HEK293T (cell line): ENCODE measurements around the gene HMCN2.

Experiments
- CTCF ChIA-PET: fragments of 350-600 bp; formaldehyde crosslinking; extraction: SDS; loops from one replicate; lab custom pipeline; 2021; ENCODE audit warnings: antibody characterized with exemption, inconsistent platforms; lab: Yijun Ruan, JAX
- POLR2A ChIA-PET: fragments of 350-600 bp; formaldehyde crosslinking; extraction: SDS; loops from one replicate; lab custom pipeline; 2020; ENCODE audit warnings: antibody characterized with exemption, inconsistent platforms; lab: Yijun Ruan, JAX
- DNase-seq: peaks from one replicate; pipeline ENCODE4 v3.0.0; 2012; ENCODE audit warnings: mixed read lengths; ENCODE audit errors: extremely low spot score
- ARNT ChIP-seq: fragments of 450-650 bp; IDR thresholded peaks from 2 replicates; pipeline ENCODE4 v1.6.1; 2017; ENCODE audit warnings: mild to moderate bottlenecking
- BHLHE40 ChIP-seq: fragments of 450-650 bp; IDR thresholded peaks from 2 replicates; pipeline ENCODE4 v1.6.1; 2016; ENCODE audit warnings: mild to moderate bottlenecking, moderate library complexity, borderline replicate concordance
- CTBP1 ChIP-seq: fragments of 450-650 bp; IDR thresholded peaks from 2 replicates; pipeline ENCODE4 v1.6.1; 2016; ENCODE audit warnings: borderline replicate concordance
- ELF4 ChIP-seq: fragments of 450-650 bp; IDR thresholded peaks from 2 replicates; pipeline ENCODE4 v1.6.1; 2017; ENCODE audit warnings: antibody characterized with exemption
- FOXA1 ChIP-seq: fragments of 450-650 bp; IDR thresholded peaks from 2 replicates; pipeline ENCODE4 v1.6.1; 2016; ENCODE audit warnings: mild to moderate bottlenecking
- FOXK2 ChIP-seq: fragments of 450-650 bp; IDR thresholded peaks from 2 replicates; pipeline ENCODE4 v1.6.1; 2016; ENCODE audit warnings: mild to moderate bottlenecking
- FOXM1 ChIP-seq: fragments of 450-650 bp; IDR thresholded peaks from 2 replicates; pipeline ENCODE4 v1.6.1; 2017; ENCODE audit warnings: mild to moderate bottlenecking, borderline replicate concordance
- HDGF ChIP-seq: fragments of 450-650 bp; IDR thresholded peaks from 2 replicates; pipeline ENCODE4 v1.6.1; 2017; ENCODE audit warnings: antibody characterized with exemption, borderline replicate concordance
- L3MBTL2 ChIP-seq: fragments of 450-650 bp; conservative IDR thresholded peaks from 2 replicates; pipeline ENCODE4 v1.6.1; 2016; ENCODE audit warnings: mild to moderate bottlenecking
- LEF1 ChIP-seq: fragments of 450-650 bp; IDR thresholded peaks from 2 replicates; pipeline ENCODE4 v1.6.1; 2017; ENCODE audit warnings: mild to moderate bottlenecking, borderline replicate concordance
- NFRKB ChIP-seq: fragments of 450-650 bp; IDR thresholded peaks from 2 replicates; pipeline ENCODE4 v1.6.1; 2016; ENCODE audit warnings: mild to moderate bottlenecking, moderate library complexity
- PKNOX1 ChIP-seq: fragments of 450-650 bp; IDR thresholded peaks from 2 replicates; pipeline ENCODE4 v1.6.1; 2016
- SP1 ChIP-seq: fragments of 450-650 bp; IDR thresholded peaks from 2 replicates; pipeline ENCODE4 v1.6.1; 2017
- SUZ12 ChIP-seq: fragments of 450-650 bp; IDR thresholded peaks from 2 replicates; pipeline ENCODE4 v1.6.1; 2016; ENCODE audit warnings: mild to moderate bottlenecking
- TARDBP ChIP-seq: fragments of 450-650 bp; IDR thresholded peaks from 2 replicates; pipeline ENCODE4 v1.6.1; 2016
- ZNF384 ChIP-seq: fragments of 450-650 bp; IDR thresholded peaks from 2 replicates; pipeline ENCODE4 v1.6.1; 2016

HMCN2 gene

GRCh38 chr9:130458804-130459067 lies 193.2 kb downstream of the HMCN2 start:
- TF ChIP-seq SP1: no peak
- no peak for TF ChIP-seq FOXA1
- POLR2A ChIA-PET: no interaction called here
- CTCF ChIA-PET: interaction anchor here (1.1 kb wide), 1 partner anchor 248 kb away, joined by 3 read pairs; no protein-coding TSS in a partner anchor
- DNase-seq: no peak

- TF ChIP-seq TARDBP (no peak), NFRKB (no peak), BHLHE40 (no peak), SUZ12 (no peak), PKNOX1 (no peak)
- ChIA-PET CTCF (interaction anchor here (1.1 kb wide), 1 partner anchor 248 kb away, joined by 3 read pairs; no protein-coding TSS in a partner anchor), POLR2A (no interaction called here)
- no peak for DNase-seq
These were observed 193.6 kb downstream of the HMCN2 start for GRCh38 chr9:130459151-130459550.

GRCh38 chr9:130459941-130460669 lies 194.5 kb downstream of the HMCN2 start:
- CTCF ChIA-PET: interaction anchor here (0.6 to 1.2 kb wide), 8 partner anchors 14 to 246 kb away, joined by 3 to 15 read pairs (median 3); no protein-coding TSS in a partner anchor
- POLR2A ChIA-PET: interaction anchor here (1.0 to 1.4 kb wide), 2 partner anchors 12 to 233 kb away, joined by 4 to 5 read pairs; partner anchors contain the start of gene EXOSC2
- no peak for DNase-seq
- TF ChIP-seq ELF4 (no peak), HDGF (no peak), FOXA1 (no peak), SP1 (no peak), ZNF384 (no peak)

- peak; percentile 76 for DNase-seq
- ChIA-PET POLR2A (interaction anchor here (0.7 to 1.4 kb wide), 3 partner anchors 13 to 232 kb away, joined by 3 to 5 read pairs (median 4); partner anchors contain the start of gene EXOSC2), CTCF (interaction anchor here (0.7 to 1.2 kb wide), 4 partner anchors 71 to 245 kb away, joined by 3 to 15 read pairs (median 4); no protein-coding TSS in a partner anchor)
- TF ChIP-seq FOXM1 (peak; percentile 24; the same call in 1 of the 2 replicates), FOXK2 (no peak)
These were observed 195.7 kb downstream of the HMCN2 start for GRCh38 chr9:130461218-130461630.

GRCh38 chr9:130461731-130462130 lies 196.2 kb downstream of the HMCN2 start:
- TF ChIP-seq CTBP1 (no peak), SP1 (no peak), ELF4 (no peak), L3MBTL2 (no peak), FOXK2 (no peak), NFRKB (no peak), HDGF (no peak), LEF1 (no peak), SUZ12 (no peak), ARNT (no peak), BHLHE40 (no peak), PKNOX1 (no peak), FOXM1 (no peak)
- CTCF ChIA-PET: no interaction called here
- POLR2A ChIA-PET: no interaction called here

GRCh38 chr9:130462685-130463540 lies 197.4 kb downstream of the HMCN2 start:
- ChIA-PET POLR2A (interaction anchor here (1.3 kb wide), 1 partner anchor 231 kb away, joined by 3 read pairs; the partner anchor contains the start of gene EXOSC2), CTCF (no interaction called here)
- TF ChIP-seq TARDBP: no peak
- DNase-seq: no peak

More at GRCh38 chr9:130461731-130462130, 196.2 kb downstream of the HMCN2 start:
- no peak for DNase-seq
